GM18861 (cell line): ENCODE results near the gene RNU1-4.
"Not testable (repeated sequence)": the region's sequence is repeated elsewhere in the genome, so short reads cannot be mapped to it uniquely, and the experiment has no call there.

Source experiments
- ATAC-seq: cut with Tn5 transposase; IDR thresholded peaks from one replicate; pipeline ENCODE4 v1.9.1; 2021; ENCODE audit not compliant: unreplicated experiment

Gene RNU1-4

DNA sequence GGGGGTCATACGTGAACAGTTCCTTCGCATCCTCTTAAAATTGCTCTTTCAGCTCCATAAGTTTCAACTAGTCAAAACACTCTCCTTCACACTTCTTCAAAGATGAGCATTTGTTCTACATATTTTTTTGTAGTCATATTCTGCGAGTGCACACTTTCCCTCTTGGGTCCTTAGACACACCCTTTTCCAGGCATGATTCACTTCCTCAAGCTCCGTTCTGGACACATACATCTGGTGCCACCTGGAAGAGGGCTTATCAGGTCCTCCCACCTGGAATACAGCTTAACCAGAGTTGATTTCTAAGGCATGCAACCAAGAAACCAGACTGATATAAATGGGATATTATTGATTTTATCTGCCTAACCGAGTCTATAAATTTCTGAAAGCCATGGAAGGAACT is 47.4 kb downstream of the RNU1-4 start:
- ATAC-seq = not testable (repeated sequence)
